ENCODE data around the gene LEMD3. TPM values are rescaled to one million over a fixed set of nuclear protein-coding genes. Genes with fewer than 3 reads are reported as not detected.

Gene LEMD3
- total RNA-seq, 1 donor from 2014 or later = 38.2 TPM

- DNase-seq (no peak), ATAC-seq (ENCODE audit: low read depth) (no peak)
- H3K9me3 Mint-ChIP-seq = no peaks in the 10 kb centered on the region
- H3K4me1 Mint-ChIP-seq = peaks cover 14% of the 10 kb centered on the region
- peak overlapping the region; percentile 25 for H3K27ac Mint-ChIP-seq
- TF ChIP-seq CTCF (IDR thresholded peaks at IDR 0.05) = no peak
- ChIA-PET POLR2A (interaction anchor here (3.8 kb wide), 1 partner anchor 13 kb away, joined by 44 read pairs; the partner anchor contains the start of gene LEMD3), CTCF (interaction anchor here (0.6 kb wide), 1 partner anchor 39 kb away, joined by 4 read pairs; no protein-coding TSS in a partner anchor)
- H3K36me3 Mint-ChIP-seq (ENCODE audit: low read depth) = no peaks in the 10 kb centered on the region
- no peak overlapping the region for H3K4me3 Mint-ChIP-seq
- peaks cover 2% of the 10 kb centered on the region for H3K27me3 Mint-ChIP-seq
- intact Hi-C loops (cut with micrococcal nuclease) = loop anchor here (1.0 kb wide), 1 partner anchor 14 kb away; the partner anchor contains the start of gene LEMD3
Measured at GRCh38 chr12:65155784-65156183, 13.6 kb upstream of the LEMD3 start.

DNA sequence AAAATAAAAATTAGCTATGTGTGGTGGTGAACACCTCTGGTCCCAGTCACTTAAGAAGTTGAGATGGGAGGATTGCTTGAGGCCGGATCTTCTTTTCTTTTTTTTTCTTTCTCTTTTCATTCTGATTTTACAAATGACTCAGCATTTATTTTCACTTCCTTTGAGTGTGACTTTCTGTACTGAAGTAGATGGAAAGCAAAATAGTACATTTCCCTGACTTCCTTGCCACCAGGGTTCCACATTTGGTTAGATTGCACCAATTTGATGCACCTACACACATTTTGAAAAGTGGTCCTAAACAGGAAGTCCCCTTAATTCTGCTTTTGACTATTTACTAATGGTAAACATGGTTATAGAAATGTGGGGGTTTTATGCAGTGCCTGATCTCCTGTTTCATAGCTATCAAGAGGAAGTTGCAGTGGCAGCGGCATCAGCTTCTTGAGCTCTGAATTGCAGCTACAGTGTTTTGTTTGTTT lies 13.0 kb upstream of the LEMD3 start:
- CTCF ChIA-PET = interaction anchor here (0.6 to 1.1 kb wide), 3 partner anchors 12 to 38 kb away, joined by 3 to 5 read pairs (median 4); partner anchors contain the start of gene LEMD3
- Mint-ChIP-seq H3K9me3 (no peaks in the 10 kb centered on the region), H3K27ac (peak overlapping the region; percentile 71), H3K27me3 (peaks cover 2% of the 10 kb centered on the region), H3K4me3 (peak overlapping the region; percentile 54), H3K4me1 (peaks cover 14% of the 10 kb centered on the region), H3K36me3 (ENCODE audit: low read depth) (no peaks in the 10 kb centered on the region)
- no peak for DNase-seq
- intact Hi-C loops (cut with micrococcal nuclease) = loop anchor here (1.0 kb wide), 1 partner anchor 13 kb away; the partner anchor contains the start of gene LEMD3
- POLR2A ChIA-PET = interaction anchor here (3.8 kb wide), 1 partner anchor 13 kb away, joined by 44 read pairs; the partner anchor contains the start of gene LEMD3
- TF ChIP-seq CTCF (IDR thresholded peaks at IDR 0.05) = no peak
- ATAC-seq (ENCODE audit: low read depth) = peak; percentile 76

- Mint-ChIP-seq H3K27ac (peak overlapping the region; percentile 71), H3K27me3 (peaks cover 2% of the 10 kb centered on the region), H3K9me3 (no peaks in the 10 kb centered on the region), H3K4me3 (no peak overlapping the region), H3K36me3 (ENCODE audit: low read depth) (no peaks in the 10 kb centered on the region), H3K4me1 (peaks cover 14% of the 10 kb centered on the region)
- ATAC-seq (ENCODE audit: low read depth) (no peak), DNase-seq (no peak)
- ChIA-PET POLR2A (interaction anchor here (3.8 kb wide), 1 partner anchor 12 kb away, joined by 44 read pairs; the partner anchor contains the start of gene LEMD3), CTCF (interaction anchor here (0.7 to 1.1 kb wide), 2 partner anchors 11 to 12 kb away, joined by 3 to 5 read pairs; partner anchors contain the start of gene LEMD3)
- no peak for TF ChIP-seq CTCF (IDR thresholded peaks at IDR 0.05)
- intact Hi-C loops (cut with micrococcal nuclease) = no loop called here
Measured at GRCh38 chr12:65157091-65157490, 12.3 kb upstream of the LEMD3 start.

DNA sequence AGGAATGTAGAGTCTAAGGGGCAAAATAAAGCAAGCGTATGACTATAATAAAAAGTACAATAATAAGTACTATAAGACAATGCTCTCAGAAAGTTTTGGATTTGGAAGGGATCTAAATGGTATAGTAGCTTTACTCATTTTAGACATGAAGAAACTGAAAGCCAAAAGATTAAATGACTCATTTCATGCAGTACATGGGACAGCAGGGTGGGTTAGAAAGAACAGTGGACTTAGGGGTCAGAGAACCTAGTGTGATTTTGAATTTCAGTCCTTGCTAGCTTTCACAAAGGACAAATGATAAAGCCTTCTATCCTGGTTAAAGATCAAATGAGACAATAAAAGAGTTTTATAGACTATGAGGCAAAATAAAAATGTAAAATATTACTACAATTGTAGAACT lies 6.8 kb upstream of the LEMD3 start:
- DNase-seq (no peak), ATAC-seq (ENCODE audit: low read depth) (no peak)
- no peaks in the 10 kb centered on the region for H3K4me1 Mint-ChIP-seq
- peaks cover 2% of the 10 kb centered on the region for H3K27me3 Mint-ChIP-seq
- no peak for TF ChIP-seq CTCF (IDR thresholded peaks at IDR 0.05)
- POLR2A ChIA-PET = no interaction called here
- H3K27ac Mint-ChIP-seq = no peak overlapping the region
- H3K4me3 Mint-ChIP-seq = no peak overlapping the region
- CTCF ChIA-PET = no interaction called here
- H3K36me3 Mint-ChIP-seq (ENCODE audit: low read depth) = no peaks in the 10 kb centered on the region
- intact Hi-C loops (cut with micrococcal nuclease) = loop anchor here (10.0 kb wide), 1 partner anchor 1502 kb away; no protein-coding TSS in a partner anchor
- no peaks in the 10 kb centered on the region for H3K9me3 Mint-ChIP-seq

DNA sequence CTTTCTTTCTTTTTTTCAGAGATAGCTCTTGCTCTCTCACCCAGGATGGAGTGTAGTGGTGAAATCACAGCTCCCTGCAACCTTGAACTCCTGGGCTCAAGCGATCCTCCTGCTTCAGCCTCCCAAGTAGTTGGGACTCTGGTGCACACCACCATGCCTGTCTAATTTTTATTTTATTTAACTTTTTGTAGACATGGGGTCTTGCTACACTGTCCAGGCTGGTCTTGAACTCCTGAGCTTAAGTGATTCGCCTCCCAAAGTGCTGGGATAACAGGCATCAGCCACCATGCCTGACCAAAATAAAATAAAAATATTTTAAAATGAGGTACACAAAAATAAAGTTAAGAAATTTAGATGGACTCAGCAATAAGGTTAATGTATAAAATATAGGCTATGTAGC lies 5.1 kb upstream of the LEMD3 start:
- Mint-ChIP-seq H3K4me3 (no peak overlapping the region), H3K27ac (no peak overlapping the region), H3K27me3 (peaks cover 2% of the 10 kb centered on the region), H3K4me1 (peaks cover 6% of the 10 kb centered on the region), H3K9me3 (no peaks in the 10 kb centered on the region), H3K36me3 (ENCODE audit: low read depth) (peaks cover 5% of the 10 kb centered on the region)
- TF ChIP-seq CTCF (IDR thresholded peaks at IDR 0.05) = no peak
- ChIA-PET POLR2A (no interaction called here), CTCF (no interaction called here)
- no peak for ATAC-seq (ENCODE audit: low read depth)
- no peak for DNase-seq
- intact Hi-C loops (cut with micrococcal nuclease) = loop anchor here (10.0 kb wide), 1 partner anchor 1501 kb away; no protein-coding TSS in a partner anchor
